MG63 (cell line): ENCODE data around the gene PAPLN. TPM values are rescaled to one million over a fixed set of nuclear protein-coding genes. Genes with fewer than 3 reads are reported as not detected.
A peak's percentile ranks its signal among the peaks of the same experiment; 100 is the strongest.

Experiments used
- DNase-seq: peaks from one replicate; pipeline ENCODE4 v3.0.0-alpha.2; 2020
- H3K27me3 ChIP-seq: fragments of 250-450 bp; sonication (Bioruptor Pico); 2 replicates; pipeline ENCODE4 v1.5.1; 2020; ENCODE audit warnings: mild to moderate bottlenecking, moderate library complexity
- H3K36me3 ChIP-seq: fragments of 250-450 bp; sonication (Bioruptor Pico); 2 replicates; pipeline ENCODE4 v1.5.1; 2020; ENCODE audit warnings: mild to moderate bottlenecking, moderate library complexity
- H3K4me3 ChIP-seq: fragments of 250-450 bp; sonication (Bioruptor Pico); 2 replicates; pipeline ENCODE4 v1.5.1; 2020; ENCODE audit warnings: mild to moderate bottlenecking, moderate library complexity
- H3K9me3 ChIP-seq: fragments of 250-450 bp; sonication (Bioruptor Pico); 2 replicates; pipeline ENCODE4 v1.5.1; 2020; ENCODE audit warnings: mild to moderate bottlenecking, moderate library complexity
- total RNA-seq: library from RNA; depleted of rRNA; stranded (reverse); fragments of >200 nt; shearing (Covaris generic); gene quantifications from 2 replicates; pipeline ENCODE4 v1.2.3, GENCODE V29; 2014; ENCODE audit warnings: low replicate concordance

Gene PAPLN
- total RNA-seq, 1 experiment from 2014 or later, result 0.53 TPM

DNA sequence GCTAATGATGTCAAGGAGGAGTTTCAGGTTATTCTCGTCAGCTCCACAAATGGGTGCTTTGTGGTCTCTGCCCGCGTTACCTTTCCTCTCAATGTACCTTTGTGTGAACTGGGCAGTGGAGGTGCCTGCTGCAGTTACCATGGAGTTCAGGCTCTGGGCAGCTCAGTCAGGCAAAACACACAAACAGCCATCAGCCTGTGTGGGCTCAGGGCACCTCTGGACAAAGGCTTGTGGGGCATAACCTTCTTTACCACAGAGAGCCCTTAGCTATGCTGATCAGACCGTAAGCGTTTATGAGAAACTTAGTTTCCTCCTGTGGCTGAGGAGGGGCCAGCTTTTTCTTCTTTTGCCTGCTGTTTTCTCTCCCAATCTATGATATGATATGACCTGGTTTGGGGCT lies 16.7 kb upstream of the PAPLN start:
- 0 out of 2 replicates have a peak, but pooled peaks cover 2% of the 10 kb centered on the region for H3K36me3 ChIP-seq
- no peaks in the 10 kb centered on the region for H3K27me3 ChIP-seq
- DNase-seq, result no peak
- no peaks in the 10 kb centered on the region for H3K9me3 ChIP-seq
- no peak overlapping the region for H3K4me3 ChIP-seq

DNA sequence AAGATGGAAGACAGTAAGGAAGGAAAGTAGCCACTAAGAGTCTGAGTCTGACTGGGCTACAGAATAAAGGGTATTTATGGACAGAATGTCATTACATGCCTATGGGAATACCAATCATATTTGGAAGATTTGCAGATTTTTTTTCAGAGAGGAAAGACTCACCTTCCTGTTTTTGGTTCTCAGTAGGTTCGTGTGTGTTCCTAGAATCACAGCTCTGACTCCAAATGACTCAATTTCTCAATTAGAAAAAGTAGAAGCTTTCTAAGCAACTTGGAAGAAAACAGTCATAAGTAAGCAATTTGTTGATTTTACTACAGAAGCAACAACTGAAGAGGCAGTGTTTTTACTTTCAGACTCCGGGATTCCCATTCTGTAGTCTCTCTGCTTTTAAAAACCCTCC lies 15.4 kb upstream of the PAPLN start:
- Histone ChIP-seq H3K27me3 (no peaks in the 10 kb centered on the region), H3K9me3 (no peaks in the 10 kb centered on the region), H3K36me3 (0 out of 2 replicates have a peak, but pooled peaks cover 2% of the 10 kb centered on the region), H3K4me3 (no peak overlapping the region)
- DNase-seq, result no peak

DNA sequence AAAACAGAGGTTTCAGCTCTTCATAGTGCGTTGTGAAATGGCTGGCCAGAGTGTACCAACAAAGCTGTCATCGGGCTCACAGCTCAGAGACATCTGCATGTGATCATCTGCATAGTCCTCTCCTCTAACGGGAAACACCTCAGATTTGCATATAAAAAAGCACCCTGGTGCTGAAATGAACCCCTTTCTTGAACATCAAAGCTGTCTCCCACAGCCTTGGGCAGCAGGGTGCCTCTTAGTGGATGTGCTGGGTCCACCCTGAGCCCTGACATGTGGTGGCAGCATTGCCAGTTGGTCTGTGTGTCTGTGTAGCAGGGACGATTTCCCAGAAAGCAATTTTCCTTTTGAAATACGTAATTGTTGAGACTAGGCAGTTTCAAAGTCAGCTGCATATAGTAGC lies 14.3 kb upstream of the PAPLN start:
- DNase-seq, result no peak
- Histone ChIP-seq H3K9me3 (no peaks in the 10 kb centered on the region), H3K27me3 (no peaks in the 10 kb centered on the region), H3K4me3 (no peak overlapping the region), H3K36me3 (no peaks in the 10 kb centered on the region)

DNA sequence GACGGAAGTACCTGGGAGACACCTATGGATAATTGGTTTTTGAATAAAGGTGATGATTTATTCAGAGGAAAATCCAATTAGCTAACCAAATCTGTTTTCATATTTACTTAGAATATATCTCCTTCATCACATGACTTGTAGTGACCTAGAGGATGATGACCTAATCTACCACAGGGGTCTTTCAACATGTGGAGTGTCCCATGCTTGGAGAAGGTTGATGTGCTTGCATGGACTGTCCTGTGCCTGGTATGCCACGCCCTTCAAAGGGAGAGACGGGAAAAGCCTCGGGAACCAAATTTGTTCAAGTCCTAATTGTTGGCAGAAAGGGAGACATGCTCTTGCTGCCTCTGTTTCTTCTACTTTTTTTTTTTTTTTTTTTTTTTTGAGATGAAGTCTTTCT lies 11.8 kb upstream of the PAPLN start:
- H3K36me3 ChIP-seq, result no peaks in the 10 kb centered on the region
- DNase-seq, result no peak

DNA sequence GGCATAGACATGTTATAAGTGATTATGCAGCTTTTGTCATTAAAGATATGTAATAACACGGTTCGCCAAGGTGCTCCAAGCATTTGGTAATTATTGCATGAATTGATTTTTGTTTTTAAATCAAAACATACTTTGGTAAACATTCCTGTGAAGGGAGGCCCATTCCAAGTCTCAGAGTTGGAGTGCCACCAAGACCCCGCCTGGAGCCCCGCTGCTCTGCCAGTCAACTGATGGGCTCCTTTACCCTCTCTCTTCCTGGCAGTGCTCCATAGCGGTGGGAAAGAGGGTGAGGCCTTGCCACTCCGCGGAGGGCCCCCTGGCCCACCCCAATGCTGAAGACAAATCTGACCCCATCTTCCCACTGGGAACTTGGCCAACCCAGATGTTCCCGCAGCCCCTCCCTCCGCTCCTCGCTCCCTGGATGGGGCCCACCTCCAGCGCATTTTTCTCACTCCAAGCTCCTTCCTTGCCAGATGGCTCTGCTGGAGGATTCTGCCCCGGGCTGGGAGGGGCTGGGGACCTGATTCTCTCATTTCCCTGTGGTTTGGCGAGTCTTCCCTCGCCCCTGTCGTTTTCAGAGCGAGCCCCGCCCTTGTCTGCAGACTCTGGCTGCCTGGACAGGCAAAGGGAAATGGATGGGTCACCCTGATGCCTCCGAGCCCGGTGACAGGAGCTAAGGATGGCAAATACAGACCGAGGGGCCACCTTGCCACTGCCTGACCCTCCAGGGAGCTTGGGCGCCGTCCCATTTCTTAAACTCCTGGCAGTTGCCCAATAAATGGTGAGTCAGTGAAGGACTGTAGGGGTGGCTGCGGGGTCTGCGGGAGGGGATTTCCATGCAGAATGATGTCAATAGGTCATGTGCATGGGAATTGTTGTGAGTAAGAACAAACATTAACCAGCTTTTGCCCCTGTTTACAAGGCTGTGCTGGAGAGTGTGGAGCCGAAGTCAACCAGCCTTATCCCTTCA lies 9.2 kb upstream of the PAPLN start:
- peak; percentile 88 for DNase-seq

More for the DNA sequence above, 11.8 kb upstream of the PAPLN start:
- Histone ChIP-seq H3K27me3 (no peaks in the 10 kb centered on the region), H3K9me3 (no peaks in the 10 kb centered on the region), H3K4me3 (no peak overlapping the region)

DNA sequence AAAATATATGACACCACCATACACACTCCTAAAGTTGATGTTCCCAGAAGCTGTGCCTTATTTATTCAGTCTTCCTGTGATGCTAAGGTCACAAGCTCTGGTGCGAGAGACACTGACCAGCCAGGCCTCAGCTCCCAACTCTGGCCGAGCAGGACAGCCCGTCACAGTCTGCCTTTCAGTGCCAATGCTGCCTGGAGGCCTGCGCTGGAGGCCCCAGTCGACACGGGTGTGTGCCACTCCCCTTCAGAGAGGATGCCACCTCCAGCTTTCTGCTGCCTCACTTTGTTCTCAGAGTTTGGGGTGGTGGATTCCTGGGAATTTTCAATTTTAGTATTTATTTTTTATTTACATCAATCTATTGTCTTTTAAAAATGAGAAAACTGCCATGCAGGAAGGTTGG lies 7.3 kb upstream of the PAPLN start:
- Histone ChIP-seq H3K36me3 (no peaks in the 10 kb centered on the region), H3K9me3 (no peaks in the 10 kb centered on the region), H3K4me3 (no peak overlapping the region), H3K27me3 (no peaks in the 10 kb centered on the region)
- no peak for DNase-seq

More for the DNA sequence above, 9.2 kb upstream of the PAPLN start:
- Histone ChIP-seq H3K36me3 (no peaks in the 10 kb centered on the region), H3K4me3 (no peak overlapping the region), H3K27me3 (no peaks in the 10 kb centered on the region), H3K9me3 (no peaks in the 10 kb centered on the region)

DNA sequence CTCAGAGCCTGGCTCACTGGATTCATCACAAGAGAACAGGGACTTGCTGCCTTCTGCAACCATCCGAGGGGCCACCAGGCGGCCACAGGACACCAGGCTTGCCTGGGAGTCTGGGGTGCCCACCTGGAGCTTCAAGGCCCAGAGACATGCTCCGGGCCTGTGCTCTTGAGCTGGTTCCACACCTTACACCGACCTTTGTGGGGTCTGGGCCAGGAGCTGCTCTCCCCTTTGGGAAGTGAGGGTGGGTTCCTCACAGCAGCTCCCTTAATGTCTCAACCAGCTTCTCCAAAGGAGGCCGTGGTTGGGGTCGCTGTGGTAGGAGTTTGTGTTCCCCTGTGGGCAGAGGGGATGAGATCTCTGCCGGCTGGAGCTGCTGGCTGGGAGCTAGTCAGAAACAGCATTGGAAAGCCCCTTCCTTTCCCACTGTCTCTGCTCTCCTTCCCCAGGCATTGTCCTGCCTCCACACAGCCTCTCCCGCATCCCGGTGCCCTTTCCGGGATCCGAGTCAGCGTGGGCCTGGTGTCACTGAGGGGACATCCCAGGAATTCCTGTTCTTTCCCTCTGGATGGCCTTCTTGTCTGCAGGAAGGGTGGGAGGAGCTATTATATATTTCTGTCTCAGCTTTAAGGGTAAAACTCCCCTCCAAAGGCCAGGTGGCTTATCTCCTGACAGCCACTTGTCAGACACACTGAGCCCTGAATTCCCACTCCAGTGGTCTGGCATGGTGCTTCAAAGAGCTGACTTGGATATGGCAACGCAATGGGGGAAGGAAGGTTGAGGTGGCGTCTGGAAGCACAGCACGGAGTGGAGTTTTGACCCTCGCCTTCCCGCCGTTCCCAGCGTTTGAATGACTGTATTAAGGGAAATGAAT lies 5.1 kb upstream of the PAPLN start:
- H3K36me3 ChIP-seq, result no peaks in the 10 kb centered on the region
- no peak overlapping the region for H3K4me3 ChIP-seq
- H3K9me3 ChIP-seq, result no peaks in the 10 kb centered on the region
- no peak for DNase-seq
- H3K27me3 ChIP-seq, result no peaks in the 10 kb centered on the region

DNA sequence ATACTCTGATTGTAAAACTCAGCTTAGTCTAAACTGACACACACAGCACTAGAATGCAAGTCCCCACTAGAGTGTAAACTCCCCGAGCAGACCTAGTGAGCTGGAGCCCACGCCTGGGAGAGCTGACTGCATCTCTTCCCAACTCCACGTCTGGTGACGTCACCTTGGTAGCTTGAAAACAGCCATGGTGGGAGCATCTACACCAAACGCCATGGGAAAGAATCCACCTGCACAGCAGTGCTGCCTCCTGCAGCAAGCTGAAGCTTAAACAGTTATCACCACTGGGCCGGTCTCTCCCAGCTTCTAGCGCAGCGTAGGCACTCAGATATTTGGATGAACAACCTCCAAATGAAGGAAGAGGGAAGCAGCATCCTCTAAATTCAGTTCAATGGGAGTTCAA lies 4.3 kb upstream of the PAPLN start:
- no peaks in the 10 kb centered on the region for H3K36me3 ChIP-seq
- no peaks in the 10 kb centered on the region for H3K9me3 ChIP-seq
- H3K4me3 ChIP-seq, result no peak overlapping the region
- DNase-seq, result no peak
- peaks cover 2% of the 10 kb centered on the region; the same call in 1 of the 2 replicates for H3K27me3 ChIP-seq

DNA sequence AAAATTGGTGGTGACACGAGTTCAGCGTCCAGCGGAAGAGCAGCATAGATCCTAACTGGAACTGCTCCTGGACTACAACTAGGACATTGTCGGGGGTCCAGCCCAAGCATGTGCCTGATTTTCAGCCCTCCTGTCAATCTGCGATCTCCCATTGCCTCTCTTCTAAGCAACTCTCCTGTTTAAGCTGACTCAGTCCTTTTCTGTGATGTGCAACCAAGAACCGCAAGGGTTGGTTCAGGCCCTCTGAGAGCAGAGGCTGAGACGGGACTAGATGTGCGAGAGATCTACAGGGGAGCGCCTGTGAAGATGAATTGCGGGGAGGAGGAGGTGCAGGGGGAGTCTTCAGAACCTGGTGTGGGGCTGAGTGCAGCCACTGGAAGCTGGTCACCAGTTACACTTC lies 3.7 kb upstream of the PAPLN start:
- peaks cover 2% of the 10 kb centered on the region; the same call in 1 of the 2 replicates for H3K27me3 ChIP-seq
- H3K9me3 ChIP-seq, result no peaks in the 10 kb centered on the region
- no peak overlapping the region for H3K4me3 ChIP-seq
- DNase-seq, result no peak
- H3K36me3 ChIP-seq, result no peaks in the 10 kb centered on the region

DNA sequence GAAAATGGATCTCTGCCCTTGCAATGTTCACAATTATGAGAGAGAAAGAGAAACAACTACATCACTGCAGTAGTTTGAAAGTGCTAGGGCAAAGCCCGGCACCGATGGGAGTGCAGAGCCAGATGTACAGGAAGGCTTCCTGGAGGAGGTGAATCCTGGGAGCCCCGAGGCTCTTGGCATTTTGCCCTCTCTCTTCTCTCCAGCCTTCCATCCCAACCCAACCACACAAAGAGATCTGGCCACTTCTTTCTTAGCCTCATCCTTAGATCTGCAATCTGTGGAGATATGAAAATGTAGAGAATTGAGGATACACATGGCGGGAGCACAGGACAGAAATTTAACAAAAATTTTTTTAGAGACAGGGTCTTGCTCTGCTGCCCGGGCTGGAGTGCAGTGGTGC lies 3.3 kb upstream of the PAPLN start:
- Histone ChIP-seq H3K36me3 (no peaks in the 10 kb centered on the region), H3K27me3 (peaks cover 2% of the 10 kb centered on the region; the same call in 1 of the 2 replicates), H3K9me3 (no peaks in the 10 kb centered on the region), H3K4me3 (no peak overlapping the region)
- DNase-seq, result no peak

DNA sequence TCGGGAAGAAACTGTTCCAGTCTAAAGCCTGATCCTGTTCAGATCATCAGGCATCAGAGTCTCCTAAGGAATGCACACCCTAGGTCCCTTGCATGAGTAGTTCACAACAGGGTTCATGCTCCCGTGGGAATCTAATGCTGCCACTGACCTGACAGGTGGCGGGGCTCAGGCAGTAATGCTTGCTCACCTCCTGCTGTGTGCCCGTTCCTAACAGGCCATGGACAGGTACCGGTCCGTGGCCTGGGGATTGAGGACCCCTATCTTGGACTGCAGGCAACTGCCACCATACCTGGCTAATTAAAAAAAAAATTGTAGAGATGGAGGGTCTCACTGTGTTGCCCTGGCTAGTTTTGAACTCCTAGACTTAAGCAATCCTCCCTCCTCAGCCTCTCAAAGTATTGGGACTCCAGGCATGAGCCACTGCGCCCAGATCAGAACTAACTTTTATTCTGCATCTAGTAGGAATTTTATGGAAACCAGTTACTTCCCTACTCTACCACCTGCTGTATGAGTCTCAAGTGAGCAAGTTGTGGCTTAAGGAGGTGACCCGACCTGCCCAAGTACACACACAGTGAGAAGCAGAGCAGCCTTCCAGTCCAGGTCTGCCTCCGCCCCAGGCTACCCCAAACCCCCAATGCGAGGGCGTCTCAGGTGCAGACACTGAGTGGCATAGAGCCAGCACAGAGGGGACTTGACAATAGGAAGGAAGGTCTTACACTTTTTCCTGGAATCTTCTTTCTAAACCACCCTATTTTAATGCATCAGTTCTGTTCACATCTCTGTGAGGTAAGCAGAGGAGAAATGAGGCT lies 2.5 kb upstream of the PAPLN start:
- H3K4me3 ChIP-seq, result no peak overlapping the region
- peaks cover 2% of the 10 kb centered on the region; the same call in 1 of the 2 replicates for H3K27me3 ChIP-seq
- no peak for DNase-seq
- no peaks in the 10 kb centered on the region for H3K9me3 ChIP-seq
- H3K36me3 ChIP-seq, result no peaks in the 10 kb centered on the region

DNA sequence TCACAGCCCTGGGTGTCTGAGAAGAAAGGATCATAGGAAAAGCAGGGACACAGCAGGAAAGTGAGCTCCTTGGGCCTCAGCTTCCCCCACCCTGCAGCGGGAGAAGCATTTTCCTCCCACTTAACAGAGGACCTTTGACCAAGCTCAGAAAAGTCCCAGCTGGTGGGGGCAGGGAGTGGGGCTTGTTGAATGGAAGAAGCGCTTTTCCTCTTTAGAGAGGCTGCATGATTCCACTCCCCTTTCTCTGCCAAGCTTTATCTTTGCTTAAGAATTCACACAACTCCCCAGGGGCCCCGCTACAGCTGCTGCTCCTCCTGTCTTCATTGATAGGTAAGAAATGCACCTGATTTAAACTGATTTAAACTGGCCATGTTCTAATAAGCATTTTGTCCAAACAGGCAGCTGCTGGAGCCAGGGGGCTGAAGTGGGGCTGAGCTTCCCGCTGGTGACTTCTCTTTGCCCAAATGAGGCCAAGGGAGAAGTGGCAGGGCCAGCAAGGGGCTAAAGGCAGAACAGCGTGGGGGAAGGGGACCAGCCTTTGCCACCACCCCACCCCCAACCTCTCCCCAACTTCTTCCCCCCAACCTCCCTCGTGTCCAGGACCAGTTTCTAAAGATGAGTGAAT lies 1.7 kb upstream of the PAPLN start:
- Histone ChIP-seq H3K4me3 (no peak overlapping the region), H3K27me3 (peaks cover 2% of the 10 kb centered on the region; the same call in 1 of the 2 replicates), H3K9me3 (no peaks in the 10 kb centered on the region), H3K36me3 (no peaks in the 10 kb centered on the region)
- DNase-seq, result no peak

DNA sequence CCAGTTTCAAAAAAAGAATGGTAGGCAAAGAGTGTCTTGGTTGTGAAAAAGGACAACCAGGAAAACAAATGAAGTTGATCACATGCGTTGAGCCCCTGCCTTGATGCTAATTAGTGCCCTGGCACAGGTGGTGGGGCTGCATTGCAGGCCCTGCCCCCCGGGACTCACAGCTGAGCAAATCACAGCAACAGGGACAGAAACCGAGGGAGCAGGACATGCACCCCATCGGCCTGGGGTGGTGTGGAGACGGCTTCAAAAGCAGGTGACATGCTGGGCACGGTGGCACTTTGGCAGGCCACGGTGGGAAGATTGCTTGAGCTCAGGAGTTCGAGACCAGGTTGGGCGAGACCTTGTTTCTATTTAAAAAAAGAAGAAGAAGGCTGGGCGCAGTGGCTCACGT lies 1.1 kb upstream of the PAPLN start:
- H3K27me3 ChIP-seq, result peaks cover 2% of the 10 kb centered on the region; the same call in 1 of the 2 replicates
- no peaks in the 10 kb centered on the region for H3K36me3 ChIP-seq
- DNase-seq, result no peak
- H3K9me3 ChIP-seq, result no peaks in the 10 kb centered on the region
- no peak overlapping the region for H3K4me3 ChIP-seq

DNA sequence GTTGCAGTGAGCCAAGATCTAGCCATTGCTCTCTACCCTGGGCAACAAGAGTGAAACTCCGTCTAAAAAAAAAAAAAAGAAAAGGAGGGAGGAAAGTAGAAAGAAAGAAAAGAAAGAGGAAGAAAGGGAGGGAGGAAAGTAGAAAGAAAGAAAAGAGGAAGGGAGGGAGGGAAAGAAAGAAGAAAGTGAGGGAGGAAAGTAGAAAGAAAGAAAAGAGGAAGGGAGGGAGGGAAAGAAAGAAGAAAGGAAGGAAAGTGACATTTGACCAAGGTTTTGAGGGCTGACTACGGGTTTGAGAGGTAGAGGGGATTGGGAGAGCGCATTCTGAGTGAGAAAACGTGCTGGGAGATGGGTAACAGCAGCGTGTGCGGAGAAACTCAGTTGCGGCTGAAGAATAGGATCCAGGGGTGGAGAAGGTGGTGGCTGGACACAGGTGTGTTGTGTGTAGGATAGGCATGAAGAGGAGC lies 521 bp upstream of the PAPLN start:
- H3K27me3 ChIP-seq, result peaks cover 2% of the 10 kb centered on the region; the same call in 1 of the 2 replicates
- DNase-seq, result no peak

DNA sequence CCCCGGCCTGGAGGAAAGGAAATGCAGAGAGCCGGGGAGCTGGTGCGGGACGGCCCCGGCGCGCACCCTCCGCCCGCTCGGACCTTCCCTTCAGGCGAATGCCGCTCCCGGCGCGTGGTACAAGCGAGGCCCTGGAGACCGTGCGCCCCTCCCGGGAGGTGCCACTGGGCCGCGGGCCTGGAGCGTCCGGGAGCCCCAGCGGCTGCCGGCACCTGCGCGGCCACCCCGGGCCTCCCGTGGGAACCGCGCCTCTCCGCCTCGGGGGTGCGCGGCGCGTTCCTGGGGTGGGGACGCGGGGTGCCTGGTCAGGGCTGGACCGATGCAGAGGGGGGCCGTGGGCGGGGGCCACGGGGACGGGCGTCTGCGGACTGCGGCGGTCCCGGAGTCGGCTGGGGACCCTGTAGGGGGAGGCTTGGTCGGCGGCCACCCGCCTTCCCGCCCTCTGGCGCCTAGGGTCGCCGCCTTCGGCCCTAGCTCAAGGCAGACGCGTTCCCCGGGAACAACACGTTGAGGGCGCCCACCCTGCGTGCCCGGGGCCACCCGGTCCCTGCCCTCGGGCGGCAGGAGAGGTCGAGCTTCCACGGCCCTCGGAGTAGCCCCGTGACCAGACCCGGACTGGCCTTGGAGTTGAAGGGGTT lies 599 bp downstream of the PAPLN start:
- no peaks in the 10 kb centered on the region for H3K36me3 ChIP-seq
- no peaks in the 10 kb centered on the region for H3K9me3 ChIP-seq
- H3K27me3 ChIP-seq, result peaks cover 2% of the 10 kb centered on the region; the same call in 1 of the 2 replicates
- DNase-seq, result no peak
- 0 out of 2 replicates have a peak overlapping the region, but pooled peaks have one; percentile 10 for H3K4me3 ChIP-seq

More for the DNA sequence above, 521 bp upstream of the PAPLN start:
- H3K36me3 ChIP-seq, result no peaks in the 10 kb centered on the region
- no peak overlapping the region for H3K4me3 ChIP-seq
- H3K9me3 ChIP-seq, result no peaks in the 10 kb centered on the region
